RWPE2 (cell line): ENCODE results near the gene CNTNAP2.
A peak's percentile ranks its signal among the peaks of the same experiment; 100 is the strongest.

Source experiments
- ATAC-seq: fragments of 200-7000 bp; cut with Tn5 transposase; 3 replicates; pipeline ENCODE4 v1.9.1; 2021; ENCODE audit warnings: low read depth
- DNase-seq: peaks from one replicate; pipeline ENCODE4 v3.0.0-alpha.2; 2020; ENCODE audit warnings: low spot score
- H3K27ac ChIP-seq: fragments of 450-650 bp; 2 replicates; pipeline ENCODE4 v1.5.1; 2017; ENCODE audit warnings: mild to moderate bottlenecking; ENCODE audit not compliant: poor library complexity, severe bottlenecking
- H3K27me3 ChIP-seq: fragments of 250-450 bp; sonication (Bioruptor Pico); 2 replicates; pipeline ENCODE4 v1.5.1; 2021; ENCODE audit warnings: mild to moderate bottlenecking, moderate library complexity; ENCODE audit not compliant: insufficient read depth, poor library complexity, severe bottlenecking
- H3K36me3 ChIP-seq: fragments of 250-450 bp; sonication (Bioruptor Pico); 2 replicates; pipeline ENCODE4 v1.5.1; 2020; ENCODE audit warnings: low read depth, mild to moderate bottlenecking, moderate library complexity
- H3K4me1 ChIP-seq: fragments of 250-450 bp; sonication (Bioruptor Pico); 2 replicates; pipeline ENCODE4 v1.5.1; 2021; ENCODE audit warnings: mild to moderate bottlenecking, moderate library complexity; ENCODE audit not compliant: insufficient read depth, poor library complexity, severe bottlenecking
- H3K4me3 ChIP-seq: fragments of 250-450 bp; sonication (Bioruptor Pico); 2 replicates; pipeline ENCODE4 v1.5.1; 2021; ENCODE audit warnings: mild to moderate bottlenecking, moderate library complexity; ENCODE audit not compliant: severe bottlenecking
- H3K9me3 ChIP-seq: fragments of 250-450 bp; sonication (Bioruptor Pico); 2 replicates; pipeline ENCODE4 v1.5.1; 2021; ENCODE audit warnings: mild to moderate bottlenecking, moderate library complexity; ENCODE audit not compliant: severe bottlenecking
- CTCF ChIP-seq: fragments of 450-650 bp; IDR thresholded peaks from one replicate; pipeline ENCODE4 v1.5.1; 2017; ENCODE audit warnings: mild to moderate bottlenecking, moderate library complexity; ENCODE audit not compliant: poor library complexity, severe bottlenecking

CNTNAP2 gene

GRCh38 chr7:146956853-146957252 is 840.3 kb downstream of the CNTNAP2 start:
- Histone ChIP-seq H3K36me3 (no peaks in the 10 kb centered on the region), H3K27ac (no peak overlapping the region), H3K4me3 (no peak overlapping the region), H3K9me3 (no peaks in the 10 kb centered on the region), H3K27me3 (no peaks in the 10 kb centered on the region), H3K4me1 (no peaks in the 10 kb centered on the region)
- DNase-seq (no peak), ATAC-seq (no peak)
- no peak for TF ChIP-seq CTCF

DNA sequence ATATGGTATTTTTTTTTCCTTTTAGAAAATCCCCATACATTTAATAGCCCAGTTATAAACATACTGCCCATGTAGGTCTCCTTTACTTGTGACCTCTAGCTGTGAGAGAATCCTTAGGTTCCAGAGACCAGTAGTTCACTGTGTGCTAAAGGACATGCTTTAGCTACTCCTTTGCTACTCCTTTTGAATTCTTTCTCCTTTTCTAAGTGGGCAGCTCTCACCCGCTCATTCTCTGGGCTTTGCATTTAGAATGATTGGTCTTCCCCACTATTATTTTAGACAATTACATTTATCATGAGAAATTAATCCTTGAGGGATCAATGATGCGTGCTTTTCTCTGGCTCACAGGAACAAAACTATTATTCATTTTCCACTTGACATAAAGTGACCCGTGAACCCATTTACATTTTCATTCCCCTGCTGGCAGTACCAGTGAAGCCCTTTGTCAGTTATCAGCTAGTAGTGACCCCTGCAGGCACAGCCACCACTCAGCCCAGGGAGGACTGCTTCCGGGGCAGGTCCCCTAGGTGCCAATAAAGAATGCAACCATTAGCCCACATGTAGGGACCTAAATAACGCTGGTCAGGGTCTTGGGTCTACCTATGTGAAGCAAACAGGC is 844.3 kb downstream of the CNTNAP2 start:
- no peak for ATAC-seq
- H3K36me3 ChIP-seq = no peaks in the 10 kb centered on the region
- DNase-seq = no peak
- H3K9me3 ChIP-seq = no peaks in the 10 kb centered on the region
- H3K27ac ChIP-seq = no peak overlapping the region
- TF ChIP-seq CTCF = no peak
- no peaks in the 10 kb centered on the region for H3K27me3 ChIP-seq
- H3K4me3 ChIP-seq = no peak overlapping the region
- no peaks in the 10 kb centered on the region for H3K4me1 ChIP-seq

DNA sequence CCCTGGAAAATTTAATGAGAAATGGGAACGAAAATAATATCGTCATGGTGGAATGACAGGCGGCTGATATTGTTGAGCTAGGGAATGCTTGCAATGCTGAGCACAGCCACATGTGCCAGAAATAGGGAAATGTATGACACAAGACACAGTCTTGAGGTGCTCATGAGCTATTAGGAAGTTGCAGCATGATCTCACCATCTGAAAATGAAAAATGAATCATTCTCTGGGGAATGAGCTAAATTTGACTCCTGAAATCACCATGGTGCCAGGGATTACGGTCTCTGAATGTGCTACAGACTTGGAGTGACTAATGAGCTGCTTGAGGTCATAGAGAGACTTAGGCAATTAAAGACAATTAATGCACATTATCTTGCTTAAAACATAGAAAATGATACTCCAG is 845.0 kb downstream of the CNTNAP2 start:
- ATAC-seq (peak; percentile 85), DNase-seq (no peak)
- no peak for TF ChIP-seq CTCF
- H3K4me1 ChIP-seq = no peaks in the 10 kb centered on the region
- H3K27me3 ChIP-seq = no peaks in the 10 kb centered on the region
- no peak overlapping the region for H3K4me3 ChIP-seq
- H3K27ac ChIP-seq = no peak overlapping the region
- no peaks in the 10 kb centered on the region for H3K9me3 ChIP-seq
- no peaks in the 10 kb centered on the region for H3K36me3 ChIP-seq

- no peak overlapping the region for H3K27ac ChIP-seq
- no peaks in the 10 kb centered on the region for H3K36me3 ChIP-seq
- no peak for TF ChIP-seq CTCF
- ATAC-seq = no peak
- no peak overlapping the region for H3K4me3 ChIP-seq
- no peaks in the 10 kb centered on the region for H3K27me3 ChIP-seq
- H3K4me1 ChIP-seq = no peaks in the 10 kb centered on the region
- H3K9me3 ChIP-seq = no peaks in the 10 kb centered on the region
- no peak for DNase-seq
Observed at GRCh38 chr7:146966274-146966673, 849.7 kb downstream of the CNTNAP2 start.

GRCh38 chr7:146982482-146982881 is 865.9 kb downstream of the CNTNAP2 start:
- no peak for ATAC-seq
- no peak for TF ChIP-seq CTCF
- Histone ChIP-seq H3K27ac (no peak overlapping the region), H3K4me1 (no peaks in the 10 kb centered on the region), H3K9me3 (no peaks in the 10 kb centered on the region), H3K36me3 (no peaks in the 10 kb centered on the region), H3K4me3 (no peak overlapping the region), H3K27me3 (no peaks in the 10 kb centered on the region)
- no peak for DNase-seq
